ENCODE results near the gene KRT79. TPM values are rescaled to one million over a fixed set of nuclear protein-coding genes. Genes with fewer than 3 reads are reported as not detected.

KRT79 gene
- total and polyA plus RNA-seq, 2 experiments from 2014 or later, result not detected

DNA sequence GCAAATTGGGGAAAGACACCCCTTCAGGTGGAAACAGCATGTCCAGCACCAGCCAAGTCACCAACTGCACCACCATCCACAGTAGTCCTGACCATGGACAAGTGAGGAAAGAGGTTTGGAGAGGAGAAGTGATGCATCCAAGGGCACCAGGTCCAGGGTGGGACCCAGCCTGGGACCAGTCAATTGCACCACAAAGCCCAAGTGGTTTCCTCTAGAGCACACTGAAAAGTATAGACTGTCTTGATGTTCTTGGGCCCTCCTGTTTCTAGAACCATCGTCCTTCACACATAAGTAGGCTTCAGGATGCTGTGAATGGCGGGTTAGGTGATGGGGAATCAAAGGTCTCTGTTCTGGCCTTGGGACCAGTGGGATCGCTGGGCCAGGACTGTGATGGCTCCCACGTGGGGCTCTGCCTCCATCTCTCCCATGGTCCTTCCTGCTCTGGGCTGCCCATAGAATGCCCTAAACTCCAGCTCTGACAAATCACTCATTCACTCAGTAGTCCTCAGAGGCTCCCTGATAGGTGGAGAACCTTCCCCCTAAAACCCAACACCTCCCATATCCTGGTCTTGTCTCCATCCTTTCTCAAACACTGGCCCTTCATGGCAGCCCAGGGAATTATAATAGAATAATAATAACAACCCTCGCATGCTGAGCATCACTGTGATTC, 9.2 kb downstream of the KRT79 start:
- Histone ChIP-seq H3K36me3 (no peaks in the 10 kb centered on the region), H3K4me3 (no peak overlapping the region), H3K9me3 (ENCODE audit: low read depth) (no peaks in the 10 kb centered on the region), H3K4me1 (ENCODE audit: low read depth) (no peaks in the 10 kb centered on the region), H3K27ac (no peak overlapping the region), H3K27me3 (no peaks in the 10 kb centered on the region)
- no peak for DNase-seq (ENCODE audit: low read depth in 1 of 2, low spot score in 1 of 2)
- TF ChIP-seq CTCF (IDR thresholded peaks at IDR 0.05; ENCODE audit: low read depth, low read length), result no peak

- Histone ChIP-seq H3K27ac (no peak overlapping the region), H3K4me3 (no peak overlapping the region), H3K9me3 (ENCODE audit: low read depth) (no peaks in the 10 kb centered on the region), H3K4me1 (ENCODE audit: low read depth) (no peaks in the 10 kb centered on the region), H3K27me3 (no peaks in the 10 kb centered on the region), H3K36me3 (no peaks in the 10 kb centered on the region)
- TF ChIP-seq CTCF (IDR thresholded peaks at IDR 0.05; ENCODE audit: low read depth, low read length), result no peak
- DNase-seq (ENCODE audit: low read depth in 1 of 2, low spot score in 1 of 2), result no peak
Measured at GRCh38 chr12:52823761-52824450, 10.2 kb downstream of the KRT79 start.

DNA sequence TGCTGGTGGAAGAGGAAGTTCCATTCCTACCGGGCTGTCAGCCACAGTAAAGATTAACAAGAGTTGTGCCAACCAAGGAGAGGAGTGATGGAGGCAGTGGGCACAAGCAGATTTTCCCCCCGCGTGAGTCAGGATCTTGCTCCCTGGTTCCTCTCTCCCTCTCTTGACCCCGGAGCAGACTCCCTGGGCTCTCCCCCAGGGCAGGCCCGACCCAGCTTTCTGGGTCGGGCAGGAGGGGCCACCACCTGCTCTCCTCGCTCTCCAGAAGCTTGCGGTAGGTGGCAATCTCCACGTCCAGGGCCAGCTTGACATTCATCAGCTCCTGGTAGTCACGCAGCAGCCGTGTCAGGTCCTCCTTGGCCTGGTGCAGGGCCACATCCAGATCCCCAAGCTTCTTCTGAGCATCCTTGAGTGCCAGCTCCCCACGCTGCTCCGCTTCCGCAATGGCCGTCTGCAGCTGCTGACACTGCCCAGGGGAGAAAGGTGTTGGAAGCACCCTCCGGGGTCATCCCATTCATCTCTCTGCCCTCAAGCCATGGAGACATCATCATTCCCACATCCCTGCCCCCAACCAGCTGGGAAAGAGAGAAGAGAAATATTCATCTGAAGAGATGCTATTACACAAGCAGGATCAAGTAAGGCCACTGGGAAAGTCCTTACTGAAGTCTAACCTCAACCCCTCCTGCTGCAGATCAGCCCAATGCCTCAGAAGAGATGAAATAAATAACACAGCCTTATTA, 11.2 kb downstream of the KRT79 start:
- Histone ChIP-seq H3K27ac (no peak overlapping the region), H3K4me1 (ENCODE audit: low read depth) (no peaks in the 10 kb centered on the region), H3K9me3 (ENCODE audit: low read depth) (no peaks in the 10 kb centered on the region), H3K4me3 (no peak overlapping the region), H3K27me3 (no peaks in the 10 kb centered on the region), H3K36me3 (no peaks in the 10 kb centered on the region)
- TF ChIP-seq CTCF (IDR thresholded peaks at IDR 0.05; ENCODE audit: low read depth, low read length), result no peak
- no peak for DNase-seq (ENCODE audit: low read depth in 1 of 2, low spot score in 1 of 2)

DNA sequence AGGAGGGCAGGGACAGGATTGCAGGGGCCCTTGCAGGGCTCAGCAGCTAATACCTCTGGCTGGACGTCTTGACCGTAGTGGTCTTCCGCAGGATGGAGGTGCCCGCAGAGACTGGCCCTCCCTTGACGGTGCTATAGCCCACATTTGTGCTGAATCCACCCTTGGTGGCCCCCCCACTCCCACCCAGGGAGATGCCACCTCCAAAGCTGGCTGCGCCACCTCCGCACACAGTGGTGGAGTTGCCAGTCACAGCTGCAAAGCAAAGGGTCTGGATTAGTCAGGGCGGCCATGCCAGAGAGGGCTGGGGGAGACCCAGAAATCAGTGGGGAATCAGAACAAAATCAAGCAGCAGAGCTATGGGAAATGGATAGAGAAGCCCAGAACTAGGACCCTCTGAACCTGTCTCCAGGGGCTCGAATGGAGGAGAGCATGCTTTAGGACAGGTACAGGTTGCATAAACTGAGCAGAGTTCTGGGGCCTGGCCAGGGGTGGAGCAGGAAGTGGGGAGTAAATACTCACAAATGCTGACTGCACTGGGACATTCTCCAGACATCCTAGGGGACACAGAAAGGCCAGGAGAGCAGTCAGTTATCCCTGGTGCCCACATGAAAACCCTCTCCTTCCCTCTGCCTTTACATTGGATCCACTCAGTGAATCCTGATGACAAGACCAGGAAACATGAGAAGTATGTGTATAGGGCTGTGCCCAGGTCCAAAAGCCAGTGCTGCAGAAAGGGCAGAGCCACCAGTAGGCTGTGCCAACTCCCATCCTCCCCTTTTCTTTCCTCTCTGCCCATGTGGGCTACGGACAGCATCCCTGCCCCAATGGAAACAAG, 12.1 kb downstream of the KRT79 start:
- TF ChIP-seq CTCF (IDR thresholded peaks at IDR 0.05; ENCODE audit: low read depth, low read length), result no peak
- H3K4me3 ChIP-seq, result no peak overlapping the region
- H3K9me3 ChIP-seq (ENCODE audit: low read depth), result no peaks in the 10 kb centered on the region
- H3K27ac ChIP-seq, result no peak overlapping the region
- DNase-seq (ENCODE audit: low read depth in 1 of 2, low spot score in 1 of 2), result no peak
- no peaks in the 10 kb centered on the region for H3K4me1 ChIP-seq (ENCODE audit: low read depth)
- no peaks in the 10 kb centered on the region for H3K36me3 ChIP-seq
- no peaks in the 10 kb centered on the region for H3K27me3 ChIP-seq

DNA sequence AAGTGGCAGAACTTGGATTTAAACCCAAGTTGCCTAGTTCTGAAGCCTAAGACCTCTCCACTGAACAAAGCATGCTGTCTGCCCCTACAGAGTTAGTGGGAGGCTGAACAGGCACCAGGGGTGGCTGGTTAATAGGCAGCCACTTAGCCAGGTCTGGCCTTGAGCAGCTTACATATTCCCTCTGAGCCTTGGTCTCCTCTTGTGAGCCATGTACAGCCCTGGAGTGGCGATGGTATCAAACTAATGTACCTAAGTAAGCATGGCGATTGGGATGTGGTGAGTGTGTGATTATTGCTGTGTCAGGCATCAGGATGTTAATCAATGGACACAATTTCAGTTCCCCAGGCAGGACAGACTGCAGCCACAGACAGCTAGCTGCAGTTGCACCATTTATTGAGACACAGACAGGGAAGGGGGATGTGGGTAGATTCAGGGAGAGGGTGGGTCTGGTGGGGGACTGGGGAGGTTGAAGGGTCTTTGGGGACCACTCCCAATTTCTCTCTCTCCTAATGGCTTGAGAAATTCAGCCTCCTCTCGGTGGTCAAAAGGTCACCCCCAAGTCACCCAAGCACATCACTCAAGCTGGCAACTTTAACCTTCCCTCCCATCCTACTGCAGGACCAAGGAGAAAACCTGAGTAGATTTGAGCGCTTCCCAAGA, 12.9 kb downstream of the KRT79 start:
- H3K9me3 ChIP-seq (ENCODE audit: low read depth), result no peaks in the 10 kb centered on the region
- H3K27ac ChIP-seq, result no peak overlapping the region
- no peaks in the 10 kb centered on the region for H3K4me1 ChIP-seq (ENCODE audit: low read depth)
- H3K36me3 ChIP-seq, result no peaks in the 10 kb centered on the region
- no peak for DNase-seq (ENCODE audit: low read depth in 1 of 2, low spot score in 1 of 2)
- H3K4me3 ChIP-seq, result no peak overlapping the region
- H3K27me3 ChIP-seq, result no peaks in the 10 kb centered on the region
- no peak for TF ChIP-seq CTCF (IDR thresholded peaks at IDR 0.05; ENCODE audit: low read depth, low read length)
